HG03469 (cell line): Measurements from ENCODE around the gene RFXAP.

Experiments
- ATAC-seq: cut with Tn5 transposase; IDR thresholded peaks from one replicate; pipeline ENCODE4 v1.9.1; 2021; ENCODE audit warnings: mild to moderate bottlenecking, moderate library complexity, moderate number of reproducible peaks; ENCODE audit not compliant: unreplicated experiment

RFXAP gene

DNA sequence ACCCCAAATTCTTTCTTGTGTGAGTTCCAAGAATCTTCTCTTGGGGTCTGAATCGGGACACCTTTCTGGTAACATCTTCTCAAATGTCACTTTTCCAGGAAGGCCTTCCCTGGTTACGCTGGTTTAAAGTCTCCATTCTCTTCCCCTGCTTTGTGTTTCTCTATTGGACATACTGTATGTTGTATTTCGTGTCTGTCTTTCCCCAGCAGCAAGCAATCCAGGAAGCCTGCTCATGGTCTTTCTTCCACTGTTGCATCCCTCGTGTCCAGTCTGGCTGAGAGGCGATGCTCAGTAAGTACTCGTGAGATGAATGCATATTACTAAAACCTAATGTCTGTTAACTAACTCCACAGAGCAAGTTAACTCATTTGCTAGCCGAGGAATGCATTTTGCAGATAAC, 43.7 kb downstream of the RFXAP start:
- ATAC-seq = no peak

DNA sequence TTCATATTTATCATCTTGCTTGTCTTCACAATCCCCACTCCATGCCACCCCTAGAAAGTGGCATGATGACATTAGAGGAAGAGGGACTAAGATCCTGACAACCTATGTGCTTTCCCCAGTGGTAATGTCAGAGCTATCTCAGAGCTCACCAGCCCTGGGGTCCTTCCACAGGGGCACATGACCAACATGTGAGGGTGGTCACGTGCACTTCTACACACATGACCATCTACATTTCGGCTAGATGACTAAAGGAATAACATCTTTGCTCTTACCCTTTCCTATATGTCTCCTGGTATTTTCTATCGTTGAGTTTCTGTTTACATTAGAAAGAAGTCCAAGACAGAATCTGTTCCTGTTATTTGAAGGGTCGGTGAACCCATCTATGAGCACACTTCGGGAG, 46.2 kb downstream of the RFXAP start:
- no peak for ATAC-seq

DNA sequence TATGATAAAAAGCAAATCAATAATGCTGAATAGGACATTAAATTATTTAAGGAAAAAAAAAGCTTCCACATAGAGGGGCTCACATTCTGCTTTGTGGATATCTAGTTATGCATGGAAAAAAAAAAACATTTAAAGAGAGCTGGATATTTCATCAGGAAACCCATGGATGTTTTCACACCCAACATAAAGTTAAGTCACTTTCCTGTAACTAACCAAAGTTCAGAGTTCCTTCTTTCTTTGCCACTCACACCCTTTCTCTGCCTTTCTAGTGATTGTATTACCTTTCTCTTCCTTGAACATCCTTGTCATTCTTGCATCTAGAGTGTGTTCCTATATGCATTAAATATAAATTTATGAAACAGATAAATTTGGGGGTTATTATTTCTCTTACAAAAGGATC, 47.2 kb downstream of the RFXAP start:
- no peak for ATAC-seq

DNA sequence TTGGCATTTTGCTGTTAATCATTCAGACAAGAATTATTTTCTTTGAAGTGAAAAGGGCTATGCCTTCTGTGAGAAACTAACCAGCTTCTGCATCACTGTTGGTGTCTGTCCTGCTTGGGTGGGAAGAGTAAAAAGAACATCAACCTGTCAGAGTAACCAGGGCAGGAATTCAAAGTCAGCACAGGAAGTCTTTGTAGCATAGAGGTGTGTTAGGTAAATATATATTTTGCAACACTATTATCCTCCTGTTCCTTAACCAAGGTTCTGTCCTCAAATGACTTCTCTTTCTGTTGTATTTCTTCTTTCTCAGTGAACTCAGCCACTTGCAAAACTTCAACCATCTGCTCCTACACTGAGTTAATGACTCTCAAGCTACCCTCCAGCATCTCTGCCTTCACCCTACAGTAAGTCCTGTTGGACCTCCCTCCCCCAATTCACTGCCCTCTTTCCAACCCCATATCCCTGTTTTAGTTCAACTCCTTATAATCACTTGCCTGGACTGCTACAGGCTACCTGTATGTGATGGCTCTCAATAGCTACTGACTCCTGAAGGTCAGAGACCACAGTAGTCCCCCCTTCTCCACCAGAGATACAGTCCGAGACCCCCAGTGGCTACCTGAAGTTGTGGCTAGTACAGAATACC, 51.1 kb downstream of the RFXAP start:
- no peak for ATAC-seq

DNA sequence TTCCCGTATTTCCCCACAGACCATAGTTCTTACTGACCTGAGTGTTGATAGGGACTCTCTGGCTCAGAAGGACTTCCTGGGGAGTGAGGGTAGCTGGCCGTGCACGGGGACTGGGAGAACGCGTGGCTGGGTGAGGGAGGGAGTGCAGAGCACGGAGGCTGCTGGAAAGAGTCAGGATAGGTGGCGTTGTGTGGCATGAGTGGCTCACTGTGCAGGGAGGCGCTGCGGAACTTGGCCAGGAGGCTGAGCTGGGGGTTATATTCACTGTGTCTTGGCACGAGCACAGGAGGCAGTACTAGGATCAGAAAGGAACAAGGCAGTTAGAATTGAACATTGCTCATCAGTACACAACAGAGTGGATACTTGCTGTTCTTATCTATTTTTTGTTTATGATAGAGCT, 53.6 kb downstream of the RFXAP start:
- no peak for ATAC-seq

DNA sequence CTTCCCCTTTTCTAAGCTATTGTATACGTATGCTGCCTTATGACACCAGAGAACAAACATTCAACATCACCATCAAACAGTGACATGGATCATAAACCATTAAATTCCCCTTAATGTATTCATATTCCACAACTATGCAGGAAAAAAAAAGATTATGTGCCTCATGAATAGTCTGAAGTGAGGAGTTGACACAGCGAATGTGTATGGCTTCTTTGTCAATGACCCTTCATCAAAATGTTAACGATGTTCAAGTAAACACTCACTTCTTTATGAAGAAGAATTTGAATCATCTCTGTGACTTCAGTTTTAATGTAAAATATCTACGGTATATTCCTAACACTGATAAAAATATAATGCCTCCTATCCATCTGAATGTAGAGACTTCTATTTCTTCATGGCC, 56.4 kb downstream of the RFXAP start:
- no peak for ATAC-seq

DNA sequence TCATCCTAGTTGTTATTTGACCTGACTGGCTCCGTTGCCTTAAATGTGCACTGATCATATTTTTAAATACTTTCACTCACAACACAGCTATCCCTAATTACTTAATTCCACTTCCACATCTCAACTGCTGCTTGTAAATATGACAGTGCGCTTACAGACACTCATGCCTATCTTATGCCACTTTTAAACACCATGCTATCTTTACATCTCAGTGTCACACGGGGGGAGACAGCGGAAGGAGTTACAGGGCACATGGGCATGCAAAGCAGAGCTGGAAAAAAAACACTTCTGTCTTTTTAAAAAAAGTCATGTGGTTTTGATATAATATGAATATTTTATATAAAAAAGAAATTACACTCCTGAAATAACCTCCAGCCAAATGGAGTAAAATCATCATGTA, 56.9 kb downstream of the RFXAP start:
- no peak for ATAC-seq
